ENCODE measurements around the gene CCDC97.

DNA sequence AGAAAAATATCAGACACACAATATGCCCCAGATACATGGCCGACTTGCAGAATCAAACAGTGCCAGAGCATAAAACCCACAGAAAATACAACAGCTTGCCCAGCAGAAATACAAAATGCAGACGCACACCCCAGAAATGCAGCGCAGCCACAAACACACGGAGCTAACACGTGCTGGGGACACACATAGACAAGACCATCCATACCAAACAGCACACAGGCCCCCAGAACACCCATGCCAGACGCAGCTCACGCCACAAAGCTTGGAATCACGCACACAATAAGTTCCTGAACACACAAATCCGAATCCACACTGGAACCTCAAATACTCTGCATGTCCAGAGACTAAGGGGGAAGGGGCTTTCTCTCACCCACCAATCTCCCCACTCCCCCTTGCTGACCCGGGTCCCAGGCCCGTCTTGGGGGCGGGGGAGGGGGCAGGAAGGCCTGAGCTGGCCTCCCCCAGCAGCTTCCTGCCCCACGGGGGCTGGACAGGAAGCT, 17.2 kb downstream of the CCDC97 start:
- no peak for TF ChIP-seq POLR2A (IDR thresholded peaks at IDR 0.05)
- TF ChIP-seq, protein P1, sequence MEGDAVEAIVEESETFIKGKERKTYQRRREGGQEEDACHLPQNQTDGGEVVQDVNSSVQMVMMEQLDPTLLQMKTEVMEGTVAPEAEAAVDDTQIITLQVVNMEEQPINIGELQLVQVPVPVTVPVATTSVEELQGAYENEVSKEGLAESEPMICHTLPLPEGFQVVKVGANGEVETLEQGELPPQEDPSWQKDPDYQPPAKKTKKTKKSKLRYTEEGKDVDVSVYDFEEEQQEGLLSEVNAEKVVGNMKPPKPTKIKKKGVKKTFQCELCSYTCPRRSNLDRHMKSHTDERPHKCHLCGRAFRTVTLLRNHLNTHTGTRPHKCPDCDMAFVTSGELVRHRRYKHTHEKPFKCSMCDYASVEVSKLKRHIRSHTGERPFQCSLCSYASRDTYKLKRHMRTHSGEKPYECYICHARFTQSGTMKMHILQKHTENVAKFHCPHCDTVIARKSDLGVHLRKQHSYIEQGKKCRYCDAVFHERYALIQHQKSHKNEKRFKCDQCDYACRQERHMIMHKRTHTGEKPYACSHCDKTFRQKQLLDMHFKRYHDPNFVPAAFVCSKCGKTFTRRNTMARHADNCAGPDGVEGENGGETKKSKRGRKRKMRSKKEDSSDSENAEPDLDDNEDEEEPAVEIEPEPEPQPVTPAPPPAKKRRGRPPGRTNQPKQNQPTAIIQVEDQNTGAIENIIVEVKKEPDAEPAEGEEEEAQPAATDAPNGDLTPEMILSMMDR (IDR thresholded peaks at IDR 0.05) = no peak
- no peak for TF ChIP-seq POLR2AphosphoS5 (IDR thresholded peaks at IDR 0.05)

Measured in suprapubic skin (tissue), 4 donors.